NOMO-1 (cell line): Measurements from ENCODE around the gene RAB3GAP1.
A peak's percentile ranks its signal among the peaks of the same experiment; 100 is the strongest.
"Not testable (repeated sequence)": the region's sequence is repeated elsewhere in the genome, so short reads cannot be mapped to it uniquely, and the experiment has no call there.

Source experiments
- DNase-seq, 2 experiments: peaks; one replicate each; lab custom pipeline; 2025; ENCODE audit not compliant: unreplicated experiment in 2 of 2; lab: John Stamatoyannopoulos, UW

The RAB3GAP1 gene

GRCh38 chr2:135052042-135052876 is at the start of gene RAB3GAP1:
Gene RAB3GAP1, plus strand, starts transcription at chr2:135052292. Its CDS starts 16 bp downstream, at chr2:135052308.
- DNase-seq = peak; percentile 80 to 86

DNA sequence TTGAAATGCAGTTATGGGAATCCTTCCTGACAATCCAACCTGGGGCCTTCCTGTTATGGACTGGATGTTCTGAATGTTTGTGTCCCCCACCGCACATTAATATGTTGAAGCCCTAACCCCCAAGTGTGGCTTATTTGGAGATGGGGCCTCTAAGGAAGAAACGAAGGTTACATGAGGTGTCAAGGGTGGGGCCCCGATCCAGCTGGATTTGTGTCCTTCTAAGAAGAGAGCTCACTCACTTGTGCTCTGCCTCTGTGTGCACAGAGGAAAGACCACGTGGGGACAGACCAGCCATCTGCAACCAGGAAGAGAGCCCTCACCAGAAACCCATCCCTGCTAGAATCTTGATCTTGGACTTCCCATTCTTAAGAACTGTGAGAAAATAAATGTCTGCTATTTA is 49.3 kb upstream of the RAB3GAP1 start:
- DNase-seq = no peak

DNA sequence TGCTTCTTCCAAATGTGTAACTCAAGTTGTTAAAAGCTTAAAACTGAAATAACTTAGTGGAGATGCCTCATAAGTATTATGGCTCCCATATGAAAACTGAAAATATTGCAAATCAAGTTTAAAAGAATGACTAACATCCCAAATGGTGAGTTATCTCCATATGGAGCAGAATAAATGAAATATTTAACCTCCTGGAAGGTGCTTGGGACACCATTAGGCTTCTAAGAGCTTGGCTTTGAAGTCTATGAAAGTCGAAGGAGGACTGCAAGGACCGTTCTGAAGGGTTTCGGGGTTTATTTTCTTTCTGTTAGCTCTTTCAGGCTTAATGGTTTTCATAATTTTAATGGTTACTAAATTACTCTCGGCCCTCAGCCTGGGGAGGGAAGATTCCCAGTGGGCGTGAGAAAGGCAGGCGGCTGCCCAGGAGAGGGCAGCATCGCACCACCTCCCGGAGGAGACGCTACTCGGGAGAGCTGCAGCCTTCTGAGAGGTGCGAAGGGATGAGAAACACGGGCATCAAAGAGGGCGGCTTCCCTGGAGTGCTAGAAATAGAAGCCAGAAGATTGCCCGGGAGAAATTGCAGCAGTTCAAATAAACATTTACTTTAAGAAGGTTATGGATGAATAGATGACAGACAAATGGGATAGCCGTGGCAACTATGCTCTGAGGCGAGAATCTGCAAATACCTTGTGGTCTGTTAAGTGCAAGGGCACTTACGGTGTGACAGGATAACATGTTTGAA is 47.9 kb upstream of the RAB3GAP1 start:
- peak; percentile 28 to 55 for DNase-seq

GRCh38 chr2:135005753-135006152 is 46.3 kb upstream of the RAB3GAP1 start:
- no peak for DNase-seq

DNA sequence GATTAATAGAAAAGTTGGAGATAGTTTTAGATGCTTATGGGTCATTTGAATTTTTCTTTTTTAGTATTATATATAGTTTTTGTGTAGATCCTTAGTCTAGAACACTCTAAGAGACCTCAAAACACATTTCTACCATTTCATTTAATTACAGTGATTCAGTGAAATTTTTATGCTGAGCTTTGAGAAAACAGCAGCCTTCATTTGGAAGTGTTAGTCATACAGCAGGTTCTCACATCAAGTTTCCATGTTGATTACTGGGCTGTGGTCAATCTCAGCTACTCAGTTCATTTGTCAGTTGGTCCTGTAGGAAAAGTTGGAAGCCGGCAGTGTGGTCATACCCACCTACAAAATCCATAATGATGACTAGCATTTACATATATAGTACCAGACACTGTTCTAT is 42.8 kb upstream of the RAB3GAP1 start:
- DNase-seq = no peak

GRCh38 chr2:135010200-135010942 is 41.7 kb upstream of the RAB3GAP1 start:
- no peak for DNase-seq

- no peak for DNase-seq
These were observed 40.5 kb upstream of the RAB3GAP1 start for GRCh38 chr2:135011633-135012032.

GRCh38 chr2:135021618-135022017 is 30.5 kb upstream of the RAB3GAP1 start:
- no peak for DNase-seq

DNA sequence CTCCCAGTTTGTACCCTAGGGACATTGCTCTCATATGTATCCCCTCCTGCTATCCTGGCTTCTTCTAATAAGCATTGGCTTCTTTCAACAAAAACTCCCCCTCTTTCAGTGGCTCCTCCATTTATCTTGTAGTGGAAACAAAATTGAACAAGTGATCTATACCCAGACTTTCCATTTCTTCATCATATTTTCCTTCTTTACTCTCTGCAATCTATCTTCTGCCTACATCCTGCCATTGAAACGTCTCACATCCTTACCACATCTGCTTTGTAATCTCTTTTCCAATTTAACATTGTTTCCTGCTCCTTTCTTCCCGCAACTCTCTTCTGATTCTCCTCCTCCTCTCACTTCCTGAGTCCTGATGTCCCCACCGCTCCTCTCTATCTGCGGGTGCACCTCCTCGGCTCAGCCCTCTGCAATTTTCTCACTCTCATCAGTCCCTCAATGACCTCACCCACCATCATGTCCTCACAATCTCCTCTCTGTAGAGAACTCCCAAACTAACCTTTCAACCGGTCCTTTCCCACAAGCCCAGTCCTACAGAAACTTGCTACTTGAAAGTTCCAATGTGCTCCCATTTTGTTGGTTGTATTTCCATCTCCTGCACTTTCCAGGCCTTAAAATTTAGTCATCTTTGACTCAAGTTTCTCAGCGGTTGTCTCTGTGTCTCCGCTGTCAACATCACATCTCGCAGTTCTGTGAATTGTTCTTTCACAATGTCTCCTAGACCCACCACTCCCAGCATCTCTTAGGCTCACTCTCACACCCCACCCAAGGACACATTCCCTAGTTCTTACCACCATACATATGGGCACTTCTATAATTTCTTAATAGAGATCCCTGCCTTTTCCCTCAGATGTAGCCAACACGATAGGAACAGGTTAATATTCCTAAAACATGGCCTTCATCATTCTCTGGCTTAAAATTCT is 28.9 kb upstream of the RAB3GAP1 start:
- no peak for DNase-seq

DNA sequence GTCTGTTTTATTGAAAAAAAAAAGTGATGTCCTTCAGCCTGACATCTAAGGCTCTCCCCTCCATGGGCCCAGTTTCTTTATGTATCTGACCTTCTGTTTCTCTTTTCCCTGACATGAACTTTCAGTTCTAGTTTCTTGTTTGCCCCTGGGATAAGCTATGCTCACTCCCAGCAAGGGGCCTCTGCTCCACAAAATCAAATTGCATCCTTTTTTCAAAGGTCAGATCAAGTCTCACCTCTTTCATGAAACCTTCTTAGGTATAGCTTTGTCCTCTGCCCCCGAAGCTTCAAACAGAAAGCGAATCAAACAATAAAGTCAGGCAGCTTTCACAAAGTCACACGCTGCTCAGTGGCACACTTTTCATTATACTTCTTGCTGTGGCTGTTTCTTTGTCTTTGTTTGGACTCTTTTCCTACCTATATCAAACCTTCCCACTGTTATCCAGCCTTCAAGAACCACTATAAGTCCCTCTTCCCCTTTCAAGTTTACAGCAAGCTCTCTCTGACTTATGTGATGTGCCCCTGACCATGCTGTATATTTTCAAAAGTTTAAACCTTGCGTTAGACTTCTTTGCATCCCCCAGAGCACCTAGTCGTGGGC is 28.1 kb upstream of the RAB3GAP1 start:
- no peak for DNase-seq

GRCh38 chr2:135029481-135030134 is 22.5 kb upstream of the RAB3GAP1 start:
- DNase-seq = no peak

DNA sequence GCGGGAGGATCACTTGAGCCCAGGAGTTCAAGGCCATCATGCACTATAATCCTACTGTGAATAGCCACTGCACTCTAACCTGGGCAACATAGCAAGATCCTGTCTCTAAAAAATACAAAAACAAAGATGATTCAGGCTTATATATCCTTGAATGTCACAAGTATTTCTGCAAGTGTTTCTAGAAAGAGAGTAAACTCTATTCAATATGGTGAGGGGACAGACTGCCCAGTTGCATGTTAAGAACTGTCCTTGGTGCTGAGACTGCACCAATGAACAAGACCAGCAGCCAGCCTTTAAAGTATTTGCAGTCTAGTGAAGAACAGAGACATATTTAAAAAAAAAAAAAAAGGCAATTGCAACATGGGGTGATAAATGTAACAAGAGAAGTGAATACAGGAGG is 21.3 kb upstream of the RAB3GAP1 start:
- DNase-seq = no peak

- not testable (repeated sequence) for DNase-seq
These were observed 18.9 kb upstream of the RAB3GAP1 start for GRCh38 chr2:135033216-135033615.

DNA sequence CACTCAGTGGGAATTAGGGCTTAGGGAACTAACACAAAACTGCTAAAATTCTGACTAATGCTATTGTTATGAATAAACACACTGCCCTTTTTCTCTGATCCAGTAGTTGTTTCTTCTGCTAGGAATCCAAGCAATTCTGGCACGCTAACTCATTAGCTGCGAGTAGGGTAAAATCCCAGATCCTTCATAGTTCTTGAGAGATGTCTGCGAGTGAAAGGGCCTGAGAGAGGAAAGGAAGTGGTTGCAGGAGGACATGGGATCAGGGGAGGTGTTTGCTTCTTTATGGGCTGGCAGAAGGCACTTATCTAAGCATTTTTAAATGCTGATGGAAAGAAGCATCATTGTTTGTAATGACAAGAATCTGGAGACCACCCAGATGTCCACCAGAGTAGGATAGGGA is 14.3 kb upstream of the RAB3GAP1 start:
- no peak for DNase-seq

DNA sequence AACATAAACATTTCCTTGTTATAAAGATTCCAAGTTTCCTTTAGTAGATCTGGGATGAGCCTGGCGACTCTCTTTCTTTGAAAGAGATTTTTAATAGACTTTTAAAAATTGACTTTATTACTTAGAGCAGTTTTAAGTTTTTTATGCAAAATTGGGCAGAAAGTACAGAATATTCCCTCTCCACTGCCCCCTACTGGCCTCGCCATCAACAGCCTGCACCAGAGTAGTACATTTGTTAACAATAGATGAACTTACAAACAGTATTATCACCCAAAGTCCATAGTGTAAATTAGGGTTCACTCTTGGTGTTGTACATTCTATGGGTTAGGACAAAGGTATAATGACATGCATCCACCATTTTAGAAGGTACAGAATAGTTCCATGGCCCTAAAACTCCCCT is 8.7 kb upstream of the RAB3GAP1 start:
- no peak for DNase-seq

GRCh38 chr2:135047300-135047699 is 4.8 kb upstream of the RAB3GAP1 start, which contains the start of gene MAP3K19:
Gene MAP3K19, minus strand, starts transcription at chr2:135047447. Its CDS starts 22,800 bp downstream, at chr2:135024647.
- no peak for DNase-seq

GRCh38 chr2:135048122-135048521 is 4.0 kb upstream of the RAB3GAP1 start:
- DNase-seq = no peak

DNA sequence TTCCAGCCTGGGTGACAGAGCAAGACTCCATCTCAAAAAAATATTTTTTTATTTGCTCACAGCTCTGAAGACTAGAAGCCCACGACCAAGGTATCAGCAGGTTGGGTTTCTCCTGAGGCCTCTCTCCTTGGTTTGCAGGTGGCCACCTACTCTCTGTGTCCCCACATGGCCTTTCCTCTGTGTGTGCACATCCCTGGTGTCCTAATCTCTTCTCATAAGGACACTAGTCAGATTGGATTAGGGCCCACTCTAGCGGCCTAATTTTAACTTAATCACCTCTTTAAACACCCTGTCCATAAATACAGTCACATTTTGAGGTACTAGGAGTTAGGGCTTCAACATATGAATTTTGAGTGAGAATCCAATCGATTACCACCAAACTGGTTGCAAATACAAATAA is 2.0 kb upstream of the RAB3GAP1 start:
- DNase-seq = no peak

DNA sequence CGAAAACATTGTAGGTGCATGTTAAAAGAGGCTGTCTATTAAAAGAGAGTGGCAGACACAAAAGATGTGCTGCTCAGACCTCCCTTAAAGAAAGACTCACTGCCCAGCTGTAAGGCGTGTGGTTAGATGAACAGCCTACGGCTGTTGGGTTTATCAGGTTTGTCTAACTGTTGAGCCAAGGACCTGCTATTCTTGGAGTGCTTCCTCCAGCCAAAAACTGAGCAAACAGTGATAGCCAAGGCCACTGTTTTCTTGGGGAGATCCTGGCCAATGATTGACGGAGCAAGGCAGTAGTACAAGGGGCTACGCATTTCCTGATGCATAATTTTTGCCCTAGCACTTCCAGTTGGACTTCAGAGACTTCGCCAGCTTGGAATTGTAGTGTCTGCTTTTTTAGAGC is 1.4 kb upstream of the RAB3GAP1 start:
- no peak for DNase-seq
